Measurements from ENCODE around the gene ATP13A2.

Gene ATP13A2

GRCh38 chr1:17031436-17031835 is 19.7 kb upstream of the ATP13A2 start:
- DNase-seq = no peak

DNA sequence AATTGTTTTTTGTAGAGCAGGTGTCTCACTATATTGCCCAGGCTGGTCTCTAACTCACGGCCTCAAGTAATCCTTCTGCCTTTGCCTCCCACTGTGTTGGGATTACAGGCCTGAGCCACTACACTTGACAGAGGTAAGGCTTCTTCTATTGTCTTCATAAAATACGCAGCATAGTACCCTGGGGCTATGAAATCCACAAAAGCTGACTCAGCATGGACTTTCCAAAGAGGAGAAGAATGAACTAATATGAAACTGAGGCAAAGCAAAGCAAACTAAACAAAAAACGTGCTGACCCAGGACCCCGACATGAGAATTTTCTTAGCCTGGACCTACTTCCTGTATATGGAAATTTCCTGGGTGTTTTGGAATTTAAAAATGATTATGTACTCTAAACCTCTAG is 18.5 kb upstream of the ATP13A2 start:
- DNase-seq = no peak

DNA sequence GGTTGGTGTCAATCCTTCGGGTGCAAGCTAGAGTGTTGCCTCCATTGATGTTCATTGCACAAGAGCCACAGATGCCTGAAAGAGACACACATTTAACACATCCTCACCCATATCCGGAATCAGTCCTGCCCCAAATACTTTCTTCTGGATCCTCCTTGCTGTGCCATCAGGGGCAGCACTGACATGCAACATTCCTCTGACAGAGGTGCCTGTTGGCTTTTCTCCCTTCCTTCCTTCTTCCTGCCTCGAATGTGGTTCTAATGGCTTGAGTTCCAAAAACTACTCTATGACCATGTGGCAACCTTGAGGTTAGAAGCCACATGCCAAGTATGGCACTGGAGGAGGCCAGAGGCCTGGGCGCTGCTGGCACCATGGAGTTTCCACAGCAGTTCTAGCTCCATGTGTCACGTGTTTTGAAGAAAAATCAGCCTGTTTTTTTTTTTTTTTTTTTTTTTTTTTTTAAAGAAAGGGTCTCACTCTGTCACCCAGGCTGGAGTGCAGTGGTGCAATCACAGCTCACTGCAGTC is 17.0 kb upstream of the ATP13A2 start:
- no peak for DNase-seq

DNA sequence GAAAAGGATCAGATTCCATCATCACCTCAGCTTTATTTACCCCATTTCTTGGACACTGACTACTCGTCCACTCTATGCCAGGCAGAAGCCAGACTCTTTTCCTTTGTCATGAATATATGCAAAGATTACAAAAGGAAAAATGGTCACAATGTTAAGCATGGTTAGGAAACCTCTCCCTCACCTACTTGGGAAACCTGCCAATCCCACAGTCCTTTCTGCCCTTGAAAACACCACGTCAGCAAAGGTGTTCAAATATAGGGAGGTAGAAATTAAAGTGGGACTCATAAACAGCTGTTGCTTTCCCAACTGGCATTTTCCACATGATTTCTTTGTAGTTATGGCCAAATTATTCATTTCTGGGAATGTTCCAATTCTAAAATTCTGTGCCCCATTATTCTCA is 16.2 kb upstream of the ATP13A2 start:
- DNase-seq = no peak

DNA sequence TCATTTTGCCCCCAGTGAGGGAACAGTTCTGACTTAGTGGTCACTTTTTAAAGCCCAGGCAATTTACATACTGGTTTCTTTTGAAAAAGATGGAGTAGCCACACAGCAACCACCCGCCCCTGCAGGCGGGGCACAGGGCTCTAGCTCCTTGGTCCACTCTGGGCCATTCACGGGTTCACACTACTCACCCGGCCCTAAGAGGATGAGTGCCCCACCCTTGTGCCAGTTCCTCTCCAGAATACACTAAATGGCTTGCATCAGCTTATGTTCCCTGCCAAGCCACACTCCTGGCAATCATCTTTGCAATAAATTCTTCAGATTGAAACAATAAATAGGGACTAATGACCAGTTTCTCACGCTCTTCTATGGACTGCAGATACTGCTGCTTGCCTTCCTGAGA is 15.7 kb upstream of the ATP13A2 start:
- DNase-seq = no peak

DNA sequence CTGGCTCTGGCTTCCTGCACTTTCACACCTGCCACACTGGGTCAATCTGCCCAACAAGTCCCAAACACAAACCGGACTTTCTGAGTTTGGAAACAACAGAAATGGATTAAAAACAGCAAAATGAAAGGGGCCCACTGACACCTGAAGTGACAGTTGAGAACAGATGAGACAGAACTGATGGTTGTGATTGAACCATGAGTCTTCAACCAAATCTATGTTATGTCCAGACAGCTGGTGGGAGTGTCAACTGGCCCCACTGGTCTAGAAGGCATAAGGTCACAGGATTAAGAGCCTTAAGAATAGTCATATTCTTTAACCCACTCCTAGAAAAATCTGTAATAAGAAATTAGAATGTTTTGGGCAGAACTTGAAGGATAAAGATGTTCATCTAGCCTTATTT is 13.0 kb upstream of the ATP13A2 start:
- no peak for DNase-seq

GRCh38 chr1:17023573-17023972 is 11.8 kb upstream of the ATP13A2 start:
- no peak for DNase-seq

DNA sequence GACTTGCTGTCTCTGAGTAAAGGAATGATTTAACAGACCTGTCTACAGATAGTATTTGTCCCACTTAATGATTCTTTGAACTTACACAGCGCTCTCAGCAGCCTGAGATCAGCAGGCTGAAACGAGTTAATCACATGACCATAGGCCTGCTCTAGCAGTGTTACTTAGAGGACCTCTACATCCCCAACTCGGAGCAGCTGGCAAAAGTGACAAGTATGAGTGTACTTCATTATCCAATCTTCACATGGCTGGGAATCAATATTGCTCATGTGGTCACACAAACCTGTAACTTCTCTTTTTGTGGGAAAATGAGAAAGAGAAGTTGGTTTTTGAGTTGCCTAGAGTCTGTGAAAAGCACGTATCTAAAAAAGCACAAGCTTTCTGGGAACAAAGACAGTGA is 11.4 kb upstream of the ATP13A2 start:
- DNase-seq = no peak

DNA sequence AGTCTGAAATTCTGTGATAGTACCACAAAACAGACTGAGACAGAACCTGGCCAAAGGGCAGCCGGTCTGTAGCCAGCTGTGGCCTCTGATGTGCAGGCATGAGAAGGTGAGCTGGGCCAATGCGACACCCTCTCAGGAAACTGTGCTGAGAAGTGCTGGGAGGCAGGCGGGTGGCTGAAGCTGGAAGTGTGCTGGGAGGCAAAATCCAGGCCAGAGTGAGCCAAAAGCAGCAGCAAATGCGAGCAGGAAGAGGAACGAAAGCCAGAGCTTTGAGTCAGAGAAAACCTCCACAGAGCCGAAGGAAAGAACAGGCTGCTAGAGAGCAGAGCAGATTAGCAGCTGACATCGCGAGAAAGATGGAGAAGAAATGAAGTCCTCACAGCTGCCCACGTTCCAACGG is 10.2 kb upstream of the ATP13A2 start:
- DNase-seq = no peak

DNA sequence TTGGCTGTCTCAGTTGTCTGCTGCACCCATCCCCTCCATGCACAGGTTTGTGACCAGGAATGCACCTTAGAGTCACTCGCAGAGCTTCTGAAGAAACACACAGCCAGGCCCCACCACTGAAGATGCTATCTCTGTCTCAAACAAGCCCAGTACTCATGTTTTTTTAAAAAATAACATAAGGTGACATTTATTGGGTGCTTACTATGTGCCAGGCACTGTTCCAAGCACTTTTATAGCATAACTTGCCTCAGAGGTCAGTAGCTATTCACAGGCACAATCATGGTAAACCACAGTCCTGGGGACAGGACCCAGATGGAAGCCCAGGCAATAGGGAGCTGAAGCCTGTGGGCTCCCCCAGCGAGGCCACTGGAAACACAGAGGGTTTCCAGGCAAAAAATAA is 8.8 kb upstream of the ATP13A2 start:
- DNase-seq = no peak

DNA sequence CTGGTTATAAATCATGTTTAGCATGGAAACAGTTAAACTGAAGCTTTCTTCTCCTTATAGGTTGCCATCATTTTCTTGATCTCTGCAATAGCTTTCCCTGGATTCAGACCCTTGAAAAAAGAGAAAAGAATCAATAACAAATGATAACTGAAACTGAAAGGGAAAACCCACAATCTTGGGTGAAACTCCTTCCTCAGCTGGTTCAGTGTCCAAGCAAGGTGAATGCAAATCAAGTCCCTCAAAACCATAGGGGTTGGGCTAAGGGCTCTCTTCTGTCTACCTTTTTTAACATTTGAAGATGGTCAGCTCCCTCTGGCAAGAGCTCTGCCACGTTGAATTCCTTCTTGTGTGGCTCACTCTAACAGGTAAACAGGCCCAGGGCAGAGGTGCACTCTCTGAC is 7.1 kb upstream of the ATP13A2 start:
- no peak for DNase-seq

- no peak for DNase-seq
Measured at GRCh38 chr1:17017435-17017834, 5.7 kb upstream of the ATP13A2 start.

DNA sequence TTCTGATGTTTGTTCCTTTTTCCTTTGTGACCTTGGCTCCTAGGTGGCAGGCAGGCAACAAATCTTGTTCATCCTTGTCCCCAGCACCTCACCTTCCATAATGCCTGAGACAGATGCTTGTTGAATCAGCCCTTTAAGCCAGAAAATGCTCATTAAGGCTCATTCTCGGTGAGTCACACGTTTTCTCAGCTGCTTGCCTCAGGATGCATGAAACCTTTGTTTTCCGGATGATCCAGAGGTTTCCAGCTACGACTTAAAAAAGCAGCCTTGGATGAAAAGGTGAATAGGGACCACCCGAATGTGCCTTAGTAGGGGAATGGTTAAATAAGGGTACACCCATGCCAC is 4.6 kb upstream of the ATP13A2 start:
- DNase-seq = no peak

DNA sequence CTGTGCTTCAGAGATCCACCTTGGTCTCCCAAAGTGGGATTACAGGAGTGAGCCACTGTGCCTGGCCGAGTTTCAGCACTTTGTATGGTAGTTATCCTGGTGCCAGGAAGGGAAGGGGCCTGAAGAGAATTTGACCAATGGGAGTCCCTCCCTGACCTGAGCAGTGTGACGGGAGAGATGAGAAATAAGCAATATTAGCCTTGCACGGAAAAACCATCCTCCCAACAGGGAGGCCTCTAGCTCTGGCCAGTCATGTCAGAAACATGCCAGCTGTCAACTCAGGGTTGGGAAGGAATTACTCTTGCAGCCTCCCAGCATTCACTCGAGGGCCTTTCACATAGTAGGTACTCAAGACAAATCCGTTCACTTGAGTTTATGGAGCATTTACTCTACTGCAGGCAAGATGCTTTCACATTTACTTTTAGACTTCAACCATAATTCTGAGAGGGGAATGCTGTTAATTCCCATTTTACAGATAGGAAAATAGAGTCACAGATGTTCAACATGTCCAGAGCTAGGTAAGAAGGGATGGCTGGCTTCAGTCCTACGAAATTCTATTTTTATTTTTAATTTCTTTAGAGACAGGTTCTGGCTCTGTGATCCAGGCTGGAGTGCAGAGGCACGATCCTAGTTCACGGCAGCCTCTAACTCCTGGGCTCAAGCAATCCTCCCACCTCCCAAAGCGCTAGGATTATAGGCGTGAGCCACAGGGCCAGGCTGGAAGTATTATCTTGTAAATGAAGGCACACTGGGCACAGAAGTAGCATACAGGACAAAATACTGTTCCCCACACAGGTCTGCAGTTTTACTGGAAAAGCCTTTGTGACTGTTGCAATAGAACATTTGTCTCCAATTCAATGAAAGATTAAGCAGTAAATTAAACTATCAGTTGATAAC is 3.2 kb upstream of the ATP13A2 start:
- no peak for DNase-seq

DNA sequence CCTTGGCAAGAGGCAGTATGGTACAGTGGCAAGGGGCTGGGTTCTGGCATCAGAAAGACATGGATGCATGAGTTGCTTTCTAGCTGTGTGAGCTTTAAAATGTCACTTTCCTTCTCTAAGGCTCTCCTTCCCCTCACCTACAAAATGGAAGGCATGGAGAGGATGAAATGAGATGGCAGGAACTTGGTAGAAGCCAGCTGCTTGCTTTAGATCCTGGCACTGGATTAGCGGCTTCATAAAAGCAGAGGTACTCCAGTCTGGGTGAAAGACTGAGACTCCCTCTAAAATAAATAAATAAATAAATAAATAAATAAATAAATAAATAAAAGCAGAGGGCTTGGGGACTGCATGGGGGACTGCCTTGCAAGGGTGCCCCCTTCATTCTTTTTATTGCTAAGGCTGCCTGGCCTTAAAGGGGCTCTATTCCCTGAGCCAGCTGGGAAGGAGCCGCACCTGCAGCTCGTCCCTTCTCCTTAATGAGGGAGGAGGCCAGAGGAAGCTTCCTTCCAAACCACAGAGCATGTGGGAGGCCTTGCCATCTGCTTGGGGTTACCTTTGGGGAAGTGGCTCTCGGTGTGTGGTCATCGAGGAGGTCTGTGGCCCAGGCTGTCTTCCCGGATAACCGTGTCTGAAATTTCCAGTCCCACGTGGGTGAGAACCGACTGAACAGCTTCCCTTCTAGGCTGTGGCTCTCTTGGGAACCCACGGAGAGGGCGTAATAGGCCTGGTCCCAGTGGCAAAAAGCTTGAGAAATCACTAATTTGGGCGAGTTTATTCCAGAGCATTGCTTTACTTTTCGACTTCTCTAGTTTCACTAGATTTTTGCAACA is 2.0 kb upstream of the ATP13A2 start:
- no peak for DNase-seq

DNA sequence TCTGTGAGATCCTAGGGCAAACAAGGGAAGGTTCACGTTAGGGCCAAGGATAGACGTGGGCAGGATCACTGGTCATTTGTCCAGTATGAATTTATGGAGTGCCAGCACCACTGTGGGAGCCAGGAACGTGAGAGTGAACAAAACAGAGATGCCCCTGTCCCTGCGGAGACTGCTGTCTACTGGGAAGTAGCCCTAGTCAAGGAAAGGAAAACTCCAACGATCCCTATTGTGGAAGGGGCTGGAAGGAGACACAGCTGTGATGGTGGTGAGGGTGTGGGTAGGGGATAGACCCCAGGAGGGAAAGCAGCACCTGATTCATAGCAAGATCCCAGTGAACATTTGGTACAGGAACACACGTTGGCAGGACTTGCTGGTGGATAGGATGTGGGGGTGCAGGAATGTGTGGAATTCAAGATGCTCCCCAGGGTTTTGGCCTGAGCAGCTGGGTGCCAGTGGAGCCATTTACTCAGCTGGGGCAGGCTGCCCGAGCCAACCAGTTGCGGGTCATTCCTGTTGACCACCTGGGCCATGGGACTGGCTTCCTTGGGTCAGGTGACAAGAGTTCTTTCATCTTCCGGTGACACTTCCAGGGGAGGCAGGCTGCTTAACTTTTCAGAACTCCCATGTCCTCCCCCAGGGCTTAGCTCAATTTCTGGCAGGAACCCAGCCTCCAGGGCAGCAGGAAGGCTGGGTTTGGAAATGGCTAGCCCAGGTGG is 1.2 kb upstream of the ATP13A2 start:
- DNase-seq = no peak

DNA sequence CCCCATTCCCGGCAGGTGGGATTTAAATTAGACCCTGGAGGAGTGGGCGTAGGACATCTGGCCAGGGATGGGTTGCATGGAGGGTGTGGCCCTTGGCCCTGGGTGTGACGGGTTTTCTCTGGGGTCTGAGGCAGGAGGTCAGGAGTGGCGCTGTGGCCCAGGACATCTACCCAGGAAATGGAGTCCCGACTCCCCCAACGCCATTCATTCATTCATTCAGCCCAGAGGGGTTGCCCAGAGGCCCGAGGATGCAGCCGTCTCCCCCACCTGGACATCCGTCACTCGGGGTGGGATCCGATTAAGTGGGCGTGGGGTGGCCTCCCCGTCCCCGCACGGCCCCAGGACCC is 663 bp downstream of the ATP13A2 start:
- DNase-seq = peak; percentile 4

DNA sequence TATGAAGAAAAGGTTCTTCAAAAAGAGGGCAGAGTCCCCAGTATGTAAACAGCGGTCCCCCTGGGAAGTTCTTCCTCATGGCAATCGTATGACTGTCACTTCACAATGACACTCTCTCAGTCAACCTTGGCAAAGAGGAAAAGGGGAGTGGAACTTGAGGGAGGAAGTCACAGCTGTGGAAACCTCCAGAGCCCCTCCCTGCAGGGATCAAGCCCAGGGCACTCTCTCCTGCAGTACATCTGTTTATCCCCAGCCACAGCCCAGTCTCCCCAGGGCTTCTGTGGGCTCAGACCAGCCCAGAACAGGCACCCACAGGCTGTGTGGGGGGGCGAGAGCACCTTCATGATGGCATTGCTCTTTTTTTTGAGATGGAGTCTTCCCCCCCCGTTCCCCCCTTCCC is 2.0 kb downstream of the ATP13A2 start:
- DNase-seq = no peak

DNA sequence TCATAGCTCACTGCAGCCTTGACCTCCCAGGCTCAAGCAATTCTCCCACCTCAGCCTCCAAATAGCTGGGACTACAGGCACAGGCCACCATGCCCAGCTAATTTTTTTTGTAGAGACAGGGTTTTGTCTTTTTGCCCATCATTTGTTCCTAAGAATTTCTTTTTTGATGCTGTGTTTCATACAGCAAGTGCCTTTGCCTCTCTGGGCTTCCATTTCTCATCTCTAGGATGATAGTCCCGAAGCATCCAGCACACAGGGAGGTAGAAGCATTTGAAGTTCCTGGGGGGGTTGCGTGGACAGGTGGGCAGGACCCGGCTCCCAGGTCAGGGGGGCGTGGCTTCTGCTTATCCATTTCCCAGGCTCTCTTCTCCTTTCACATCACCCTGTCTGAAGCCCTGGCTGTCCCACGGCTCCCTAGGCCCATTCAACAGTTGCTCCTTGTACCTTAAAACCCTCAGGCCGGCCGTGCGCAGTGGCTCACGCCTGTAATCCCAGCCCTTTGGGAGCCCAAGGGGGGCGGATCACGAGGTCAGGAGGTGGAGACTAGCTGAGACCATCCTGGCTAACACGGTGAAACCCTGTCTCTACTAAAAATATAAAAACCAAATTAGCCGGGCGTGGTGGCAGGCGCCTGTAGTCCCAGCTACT is 3.4 kb downstream of the ATP13A2 start:
- DNase-seq = no peak

- DNase-seq = no peak
Measured at GRCh38 chr1:17007121-17007520, 4.6 kb downstream of the ATP13A2 start.

DNA sequence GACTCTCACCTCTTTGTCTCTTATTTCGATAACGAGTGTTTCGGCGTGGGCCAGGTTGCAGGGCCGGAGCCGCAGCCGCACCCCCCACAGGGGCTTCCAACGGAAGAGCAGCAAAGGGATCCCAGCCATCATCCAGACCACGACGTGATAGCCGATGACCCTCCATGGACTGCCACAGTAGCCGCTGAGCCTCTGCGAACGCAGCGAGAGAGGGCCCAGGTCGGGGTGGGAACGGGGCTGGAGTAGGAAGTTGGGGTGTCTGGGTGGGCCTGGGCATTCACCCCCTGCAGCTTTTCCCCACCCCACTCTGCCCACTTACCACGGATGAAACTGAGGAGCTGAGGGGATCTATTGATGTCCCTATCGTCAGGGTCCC is 6.4 kb downstream of the ATP13A2 start:
- no peak for DNase-seq

- DNase-seq = no peak
Measured at GRCh38 chr1:17004466-17005364, 7.0 kb downstream of the ATP13A2 start.

All from central memory CD4-positive, alpha-beta T cell (primary cell).